Neural cell (in vitro differentiated cells): ENCODE measurements around the gene AFAP1L1. TPM values are rescaled to one million over a fixed set of nuclear protein-coding genes. Genes with fewer than 3 reads are reported as not detected.

Source experiments
- H2AFZ ChIP-seq: fragments of 200-600, 300-800 bp; sonication (generic), shearing (Covaris generic); 2 replicates; pipeline ENCODE4 v1.6.0; 2014; ENCODE audit warnings: low read depth, mild to moderate bottlenecking, antibody characterized with exemption, low read length, moderate library complexity
- H3F3A ChIP-seq: fragments of 200-600 bp; shearing (Covaris generic); 2 replicates; pipeline ENCODE4 v1.6.1; 2016; ENCODE audit warnings: mild to moderate bottlenecking, moderate library complexity, mixed read lengths, antibody characterized with exemption, low read length; ENCODE audit not compliant: insufficient read depth, poor library complexity, severe bottlenecking
- H3K27ac ChIP-seq: fragments of 200-600, 300-800 bp; sonication (generic), shearing (Covaris generic); 2 replicates; pipeline ENCODE4 v1.5.1; 2014; ENCODE audit warnings: mild to moderate bottlenecking, low read length, moderate library complexity
- H3K27me3 ChIP-seq: fragments of 300-800, 200-600 bp; sonication (generic), shearing (Covaris generic); 2 replicates; pipeline ENCODE4 v1.6.0; 2014; ENCODE audit warnings: mild to moderate bottlenecking, low read depth, low read length, moderate library complexity; ENCODE audit not compliant: insufficient read depth
- H3K36me3 ChIP-seq: fragments of 300-800, 200-600 bp; sonication (generic), shearing (Covaris generic); 2 replicates; pipeline ENCODE4 v1.5.1; 2014; ENCODE audit warnings: mild to moderate bottlenecking, antibody characterized with exemption, low read length, moderate library complexity; ENCODE audit not compliant: insufficient read depth
- H3K4me2 ChIP-seq: fragments of 300-800, 200-600 bp; sonication (generic), shearing (Covaris generic); 2 replicates; pipeline ENCODE4 v1.6.0; 2014; ENCODE audit warnings: mild to moderate bottlenecking, low read length
- H3K4me3 ChIP-seq: fragments of 300-800, 200-600 bp; sonication (generic), shearing (Covaris generic); 2 replicates; pipeline ENCODE4 v1.5.1; 2014; ENCODE audit warnings: mild to moderate bottlenecking, low read length, moderate library complexity
- H3K79me2 ChIP-seq: fragments of 200-600 bp; shearing (Covaris generic); replicated peaks from 2 replicates; pipeline ENCODE4 v1.6.0; 2014; ENCODE audit warnings: mild to moderate bottlenecking, low read length, moderate library complexity; ENCODE audit not compliant: insufficient read depth
- H3K9ac ChIP-seq: fragments of 300-800, 200-600 bp; sonication (generic), shearing (Covaris generic); 2 replicates; pipeline ENCODE4 v1.6.1; 2016; ENCODE audit warnings: mild to moderate bottlenecking, low read length, mixed read lengths
- H3K9me2 ChIP-seq: fragments of 200-600 bp; shearing (Covaris generic); 2 replicates; pipeline ENCODE4 v1.6.1; 2016; ENCODE audit warnings: mild to moderate bottlenecking, low read length, mixed read lengths; ENCODE audit not compliant: insufficient read depth
- H3K9me3 ChIP-seq: fragments of 200-600, 300-800 bp; sonication (generic), shearing (Covaris generic); 2 replicates; pipeline ENCODE4 v1.6.1; 2016; ENCODE audit warnings: mild to moderate bottlenecking, mixed run types, low read length, moderate library complexity, mixed read lengths
- H4K20me1 ChIP-seq: fragments of 200-600 bp; shearing (Covaris generic); 2 replicates; pipeline ENCODE4 v1.6.1; 2016; ENCODE audit warnings: mild to moderate bottlenecking, mixed run types; ENCODE audit not compliant: insufficient read depth
- EP300 ChIP-seq: fragments of 450-650 bp; conservative IDR thresholded peaks from 2 replicates; pipeline ENCODE4 v1.6.1; 2014; ENCODE audit warnings: antibody characterized with exemption, mild to moderate bottlenecking, moderate library complexity; ENCODE audit not compliant: poor library complexity, severe bottlenecking
- EZH2 ChIP-seq: fragments of 200-600, 300-800 bp; shearing (Covaris generic), sonication (generic); IDR thresholded peaks from 2 replicates; pipeline ENCODE4 v1.6.1; 2014; ENCODE audit warnings: antibody characterized with exemption, low read length, borderline replicate concordance, mild to moderate bottlenecking; ENCODE audit not compliant: insufficient read depth, poor library complexity, severe bottlenecking
- MXI1 ChIP-seq: fragments of 450-650 bp; conservative IDR thresholded peaks from 2 replicates; pipeline ENCODE4 v1.6.1; 2014; ENCODE audit warnings: antibody characterized with exemption, mild to moderate bottlenecking; ENCODE audit not compliant: poor library complexity, severe bottlenecking
- POLR2AphosphoS5 ChIP-seq: IDR thresholded peaks from 2 replicates; pipeline ENCODE4 v1.6.1; 2012
- RAD21 ChIP-seq: fragments of 450-650 bp; conservative IDR thresholded peaks from 2 replicates; pipeline ENCODE4 v1.6.1; 2014; ENCODE audit warnings: antibody characterized with exemption, mild to moderate bottlenecking, moderate library complexity
- SMC3 ChIP-seq: fragments of 450-650 bp; conservative IDR thresholded peaks from 2 replicates; pipeline ENCODE4 v1.6.1; 2014; ENCODE audit warnings: antibody characterized with exemption, mild to moderate bottlenecking, moderate library complexity; ENCODE audit not compliant: poor library complexity
- TAF1 ChIP-seq: IDR thresholded peaks from 2 replicates; pipeline ENCODE4 v1.6.1; 2012; ENCODE audit warnings: low read depth
- polyA plus RNA-seq: library from polyadenylated mRNA; depleted of rRNA; stranded (reverse); fragments of >200 nt; gene quantifications from 2 replicates; pipeline ENCODE4 v1.2.3, GENCODE V29; 2014
- TF ChIP-seq, protein P1 (sequence below): IDR thresholded peaks from 2 replicates; pipeline ENCODE4 v1.6.1; 2012; ENCODE audit warnings: borderline replicate concordance
- TF ChIP-seq, protein P2 (sequence below): fragments of 450-650 bp; IDR thresholded peaks from 2 replicates; pipeline ENCODE4 v1.5.1; 2014; ENCODE audit warnings: antibody characterized with exemption, mild to moderate bottlenecking, moderate library complexity; ENCODE audit not compliant: poor library complexity, severe bottlenecking

Gene AFAP1L1
- polyA plus RNA-seq, 1 donor from 2014 or later = not detected

DNA sequence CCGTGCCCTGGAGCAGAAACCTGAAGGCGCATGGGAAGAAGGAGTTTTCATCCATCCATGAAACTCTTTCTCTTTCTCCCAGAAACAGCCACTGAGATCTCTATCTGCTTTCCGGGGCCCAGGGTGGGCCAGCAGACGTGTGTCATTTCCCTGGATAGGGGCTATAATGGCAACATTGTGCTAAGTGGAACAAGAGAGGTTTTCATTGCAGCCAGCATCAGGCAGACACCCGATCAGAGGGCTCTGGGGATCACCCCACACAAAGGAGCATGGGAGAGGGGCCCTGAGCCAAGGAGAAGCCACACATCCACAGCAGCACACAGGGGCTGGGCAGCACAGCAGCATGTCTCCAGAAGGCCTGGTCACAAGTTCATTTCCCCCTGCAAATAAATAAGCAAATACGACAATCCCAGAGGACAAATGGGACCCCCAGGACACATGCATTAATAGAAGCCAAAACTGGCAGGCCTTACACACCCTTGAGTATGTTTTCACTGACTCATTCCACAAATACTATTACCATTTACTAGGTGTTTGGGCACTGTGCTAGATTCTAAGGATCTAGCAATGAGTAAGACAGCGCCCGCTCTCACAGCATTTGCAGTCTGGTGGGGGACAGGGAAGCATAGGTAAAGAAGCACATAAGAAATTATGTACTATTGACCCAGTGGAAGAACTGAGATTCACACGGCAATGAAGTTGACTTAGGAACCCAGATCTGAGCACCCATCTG, 4.3 kb upstream of the AFAP1L1 start:
- Histone ChIP-seq H3K27me3 (peaks cover 23% of the 10 kb centered on the region), H3K9ac (no peak overlapping the region), H3F3A (no peaks in the 10 kb centered on the region), H2AFZ (no peak overlapping the region), H3K27ac (no peak overlapping the region), H3K9me3 (no peaks in the 10 kb centered on the region), H3K36me3 (no peaks in the 10 kb centered on the region), H3K9me2 (no peaks in the 10 kb centered on the region), H4K20me1 (no peaks in the 10 kb centered on the region), H3K79me2 (no peaks in the 10 kb centered on the region), H3K4me2 (no peak overlapping the region), H3K4me3 (no peak overlapping the region)
- TF ChIP-seq, protein P1, sequence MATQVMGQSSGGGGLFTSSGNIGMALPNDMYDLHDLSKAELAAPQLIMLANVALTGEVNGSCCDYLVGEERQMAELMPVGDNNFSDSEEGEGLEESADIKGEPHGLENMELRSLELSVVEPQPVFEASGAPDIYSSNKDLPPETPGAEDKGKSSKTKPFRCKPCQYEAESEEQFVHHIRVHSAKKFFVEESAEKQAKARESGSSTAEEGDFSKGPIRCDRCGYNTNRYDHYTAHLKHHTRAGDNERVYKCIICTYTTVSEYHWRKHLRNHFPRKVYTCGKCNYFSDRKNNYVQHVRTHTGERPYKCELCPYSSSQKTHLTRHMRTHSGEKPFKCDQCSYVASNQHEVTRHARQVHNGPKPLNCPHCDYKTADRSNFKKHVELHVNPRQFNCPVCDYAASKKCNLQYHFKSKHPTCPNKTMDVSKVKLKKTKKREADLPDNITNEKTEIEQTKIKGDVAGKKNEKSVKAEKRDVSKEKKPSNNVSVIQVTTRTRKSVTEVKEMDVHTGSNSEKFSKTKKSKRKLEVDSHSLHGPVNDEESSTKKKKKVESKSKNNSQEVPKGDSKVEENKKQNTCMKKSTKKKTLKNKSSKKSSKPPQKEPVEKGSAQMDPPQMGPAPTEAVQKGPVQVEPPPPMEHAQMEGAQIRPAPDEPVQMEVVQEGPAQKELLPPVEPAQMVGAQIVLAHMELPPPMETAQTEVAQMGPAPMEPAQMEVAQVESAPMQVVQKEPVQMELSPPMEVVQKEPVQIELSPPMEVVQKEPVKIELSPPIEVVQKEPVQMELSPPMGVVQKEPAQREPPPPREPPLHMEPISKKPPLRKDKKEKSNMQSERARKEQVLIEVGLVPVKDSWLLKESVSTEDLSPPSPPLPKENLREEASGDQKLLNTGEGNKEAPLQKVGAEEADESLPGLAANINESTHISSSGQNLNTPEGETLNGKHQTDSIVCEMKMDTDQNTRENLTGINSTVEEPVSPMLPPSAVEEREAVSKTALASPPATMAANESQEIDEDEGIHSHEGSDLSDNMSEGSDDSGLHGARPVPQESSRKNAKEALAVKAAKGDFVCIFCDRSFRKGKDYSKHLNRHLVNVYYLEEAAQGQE = no peak
- no peak for TF ChIP-seq POLR2AphosphoS5

DNA sequence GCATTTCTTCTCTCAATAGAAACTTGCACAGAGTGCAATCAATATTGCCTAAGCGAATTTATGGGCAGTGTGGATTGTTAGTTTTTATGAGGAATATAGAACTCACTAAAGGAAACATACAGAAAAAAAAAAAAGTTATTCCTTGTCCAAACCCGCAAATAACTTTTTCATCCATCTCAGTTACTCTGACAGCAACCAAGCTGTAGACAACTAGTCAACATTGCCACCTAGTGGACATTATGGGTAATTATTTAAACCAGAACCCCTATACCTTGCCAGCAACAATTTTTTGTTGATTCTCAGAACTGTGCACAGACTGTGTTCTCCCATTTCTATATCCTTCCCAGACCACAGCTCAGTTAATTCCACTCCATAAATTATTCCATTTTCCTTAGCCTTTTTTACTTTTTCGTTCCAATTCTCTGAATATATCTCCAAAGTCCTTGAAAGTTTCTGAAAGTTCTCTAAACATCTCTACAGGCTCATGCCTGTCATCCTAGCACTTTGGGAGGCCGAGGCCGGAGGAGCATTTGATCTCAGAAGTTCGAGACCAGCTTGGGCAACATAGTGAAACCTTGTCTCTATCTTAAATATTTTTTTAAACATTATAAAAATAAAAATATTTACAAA, 2.6 kb upstream of the AFAP1L1 start:
- Histone ChIP-seq H3K4me2 (no peak overlapping the region), H3K27ac (no peak overlapping the region), H2AFZ (no peak overlapping the region), H3K27me3 (peaks cover 37% of the 10 kb centered on the region), H3K4me3 (no peak overlapping the region), H3K79me2 (no peaks in the 10 kb centered on the region), H3F3A (no peaks in the 10 kb centered on the region), H4K20me1 (no peaks in the 10 kb centered on the region), H3K9me2 (no peaks in the 10 kb centered on the region), H3K9ac (no peak overlapping the region), H3K36me3 (no peaks in the 10 kb centered on the region), H3K9me3 (no peaks in the 10 kb centered on the region)
- TF ChIP-seq, protein P2, sequence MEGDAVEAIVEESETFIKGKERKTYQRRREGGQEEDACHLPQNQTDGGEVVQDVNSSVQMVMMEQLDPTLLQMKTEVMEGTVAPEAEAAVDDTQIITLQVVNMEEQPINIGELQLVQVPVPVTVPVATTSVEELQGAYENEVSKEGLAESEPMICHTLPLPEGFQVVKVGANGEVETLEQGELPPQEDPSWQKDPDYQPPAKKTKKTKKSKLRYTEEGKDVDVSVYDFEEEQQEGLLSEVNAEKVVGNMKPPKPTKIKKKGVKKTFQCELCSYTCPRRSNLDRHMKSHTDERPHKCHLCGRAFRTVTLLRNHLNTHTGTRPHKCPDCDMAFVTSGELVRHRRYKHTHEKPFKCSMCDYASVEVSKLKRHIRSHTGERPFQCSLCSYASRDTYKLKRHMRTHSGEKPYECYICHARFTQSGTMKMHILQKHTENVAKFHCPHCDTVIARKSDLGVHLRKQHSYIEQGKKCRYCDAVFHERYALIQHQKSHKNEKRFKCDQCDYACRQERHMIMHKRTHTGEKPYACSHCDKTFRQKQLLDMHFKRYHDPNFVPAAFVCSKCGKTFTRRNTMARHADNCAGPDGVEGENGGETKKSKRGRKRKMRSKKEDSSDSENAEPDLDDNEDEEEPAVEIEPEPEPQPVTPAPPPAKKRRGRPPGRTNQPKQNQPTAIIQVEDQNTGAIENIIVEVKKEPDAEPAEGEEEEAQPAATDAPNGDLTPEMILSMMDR = peak; percentile 85
- TF ChIP-seq TAF1 (no peak), SMC3 (peak; percentile 73), POLR2AphosphoS5 (no peak), RAD21 (peak; percentile 81), EP300 (no peak), EZH2 (no peak), MXI1 (no peak)
